ENCODE data around the gene AGPAT3.

- TF ChIP-seq WT1 (tag by site-specific recombination; IDR thresholded peaks at IDR 0.05) (no peak; the same call in 1 of the 2 replicates), YY1 (tag by site-specific recombination; IDR thresholded peaks at IDR 0.05) (no peak), ZNF658 (tag by site-specific recombination; IDR thresholded peaks at IDR 0.05) (no peak), CTCF (tag by site-specific recombination; IDR thresholded peaks at IDR 0.05) (0 out of 2 replicates have a peak, but pooled peaks have one; percentile 39)
Measured at GRCh38 chr21:43864313-43864961, 586 bp upstream of the AGPAT3 start.
